ENCODE measurements around the gene RBM28. TPM values are rescaled to one million over a fixed set of nuclear protein-coding genes. Genes with fewer than 3 reads are reported as not detected.

The RBM28 gene
- total RNA-seq, 1 experiment from 2014 or later = 70.0 TPM

DNA sequence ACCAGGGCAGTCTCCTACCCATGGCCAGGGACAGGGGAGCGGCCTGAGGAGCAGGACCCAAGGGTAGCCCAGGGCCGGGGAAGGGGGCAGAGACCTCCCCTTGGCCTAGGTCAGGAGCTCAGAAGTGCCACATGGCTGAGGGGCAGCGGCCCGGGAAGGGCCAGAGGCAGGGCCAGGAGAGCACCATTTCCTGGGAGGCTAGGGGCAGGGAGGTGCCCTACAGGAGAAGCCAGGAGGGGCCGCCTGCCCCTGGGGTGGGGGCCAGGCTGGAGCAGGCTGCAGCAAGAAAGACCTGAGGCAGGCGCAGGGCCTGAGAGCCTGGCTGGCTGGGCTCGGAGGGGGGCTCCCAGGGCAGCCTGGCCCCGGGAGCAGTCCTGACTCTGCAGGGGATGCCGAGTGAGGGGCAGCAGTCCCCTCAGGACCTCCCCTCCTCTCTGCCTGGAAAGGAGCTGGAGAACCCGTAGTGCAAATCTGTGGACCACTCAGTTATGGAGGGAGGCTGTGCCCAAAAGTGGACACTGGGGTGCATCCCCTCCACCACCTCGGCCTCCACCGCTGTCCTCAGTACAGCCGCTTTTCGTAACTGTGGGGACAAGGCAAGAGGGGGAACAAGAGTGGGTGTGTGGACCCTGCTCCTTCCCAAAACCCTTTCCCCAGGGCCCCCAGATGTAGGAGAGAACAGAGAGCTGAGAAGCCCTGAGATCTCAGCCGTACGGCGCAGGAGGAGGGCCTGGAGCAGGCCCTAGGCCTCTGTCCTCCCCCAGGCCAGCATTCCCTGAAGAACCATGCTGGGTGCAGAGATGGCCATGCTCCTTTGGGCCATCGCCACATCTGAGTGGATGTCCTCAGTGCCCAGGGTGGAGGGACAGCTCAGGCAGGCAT, 49.0 kb upstream of the RBM28 start:
- H3K9me3 ChIP-seq (ENCODE audit: control insufficient read depth, low read depth, low read length) = no peaks in the 10 kb centered on the region
- H4K20me1 ChIP-seq (ENCODE audit: control insufficient read depth, insufficient read depth, insufficient read length) = peaks cover 2% of the 10 kb centered on the region
- Mint-ChIP-seq H3K36me3 (ENCODE audit: insufficient read depth in 1 of 3, low read depth in 3 of 3) (peaks cover 0 to 10% (median 3%) of the 10 kb centered on the region in 3 experiments; a peak in 4 of 7 replicates), H3K4me3 (no peak overlapping the region), H3K27ac (no peak overlapping the region; a peak in 2 of 7 replicates), H3K27me3 (ENCODE audit: low read depth) (peaks cover 13% of the 10 kb centered on the region), H3K9me3 (no peaks in the 10 kb centered on the region), H3K4me1 (peaks cover 15 to 18% of the 10 kb centered on the region in 2 experiments)
- no peak overlapping the region for H2BK5ac ChIP-seq (ENCODE audit: insufficient read length, low read length)
- no peak overlapping the region for H3K18ac ChIP-seq (ENCODE audit: insufficient read length, low read depth, low read length)
- no peaks in the 10 kb centered on the region for H3K79me1 ChIP-seq (ENCODE audit: insufficient read depth, low read depth, low read length, poor library complexity, severe bottlenecking)
- no peak overlapping the region for H3K27ac ChIP-seq (ENCODE audit: insufficient read length, low read depth, low read length)
- H3K56ac ChIP-seq (ENCODE audit: insufficient read length, low read depth, low read length) = no peak overlapping the region
- H2BK12ac ChIP-seq (ENCODE audit: insufficient read length, low read depth, low read length) = no peak overlapping the region
- H3K27me3 ChIP-seq (ENCODE audit: insufficient read depth, low read length) = no peaks in the 10 kb centered on the region; the same call in 1 of the 2 replicates
- TF ChIP-seq, protein P1, sequence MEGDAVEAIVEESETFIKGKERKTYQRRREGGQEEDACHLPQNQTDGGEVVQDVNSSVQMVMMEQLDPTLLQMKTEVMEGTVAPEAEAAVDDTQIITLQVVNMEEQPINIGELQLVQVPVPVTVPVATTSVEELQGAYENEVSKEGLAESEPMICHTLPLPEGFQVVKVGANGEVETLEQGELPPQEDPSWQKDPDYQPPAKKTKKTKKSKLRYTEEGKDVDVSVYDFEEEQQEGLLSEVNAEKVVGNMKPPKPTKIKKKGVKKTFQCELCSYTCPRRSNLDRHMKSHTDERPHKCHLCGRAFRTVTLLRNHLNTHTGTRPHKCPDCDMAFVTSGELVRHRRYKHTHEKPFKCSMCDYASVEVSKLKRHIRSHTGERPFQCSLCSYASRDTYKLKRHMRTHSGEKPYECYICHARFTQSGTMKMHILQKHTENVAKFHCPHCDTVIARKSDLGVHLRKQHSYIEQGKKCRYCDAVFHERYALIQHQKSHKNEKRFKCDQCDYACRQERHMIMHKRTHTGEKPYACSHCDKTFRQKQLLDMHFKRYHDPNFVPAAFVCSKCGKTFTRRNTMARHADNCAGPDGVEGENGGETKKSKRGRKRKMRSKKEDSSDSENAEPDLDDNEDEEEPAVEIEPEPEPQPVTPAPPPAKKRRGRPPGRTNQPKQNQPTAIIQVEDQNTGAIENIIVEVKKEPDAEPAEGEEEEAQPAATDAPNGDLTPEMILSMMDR (conservative IDR thresholded peaks at IDR 0.05) = no peak
- DNase-seq = no peak
- no peaks in the 10 kb centered on the region for H3K23me2 ChIP-seq (ENCODE audit: insufficient read length, low read depth, low read length, poor library complexity, severe bottlenecking)
- no peaks in the 10 kb centered on the region for H3K4me1 ChIP-seq (ENCODE audit: insufficient read depth, low read length)
- H2AFZ ChIP-seq (ENCODE audit: low read length) = no peak overlapping the region
- no peak overlapping the region for H3T11ph ChIP-seq (ENCODE audit: low read length)
- WGBS (ENCODE audit: extremely low coverage, insufficient read length, low lambda C conversion rate) = no CpG with 5 or more reads among the region's 18 CpGs
- H3K9ac ChIP-seq (ENCODE audit: extremely low read depth, insufficient read length, low read length) = no peak overlapping the region
- no peak overlapping the region for H3K4ac ChIP-seq (ENCODE audit: low read depth, low read length)
- H3K79me2 ChIP-seq (ENCODE audit: insufficient read depth, low read length) = no peaks in the 10 kb centered on the region
- H4K8ac ChIP-seq (replicated peaks; ENCODE audit: insufficient read length, low read depth, low read length) = no peak overlapping the region
- no peak overlapping the region for H2BK15ac ChIP-seq (ENCODE audit: low read depth, low read length)
- no peak overlapping the region for H2BK20ac ChIP-seq (ENCODE audit: low read depth, low read length, poor library complexity, severe bottlenecking)
- no peak overlapping the region for H2BK120ac ChIP-seq (ENCODE audit: low read depth, low read length, poor library complexity, severe bottlenecking)
- H2AK5ac ChIP-seq (ENCODE audit: insufficient read length, low read length) = no peak overlapping the region
- no peak overlapping the region for H3K4me2 ChIP-seq (ENCODE audit: insufficient read depth, insufficient read length, low read length)
- H3K23ac ChIP-seq (ENCODE audit: insufficient read length, low read depth, low read length) = no peak overlapping the region
- H3K14ac ChIP-seq (ENCODE audit: insufficient read depth, low read length) = no peak overlapping the region
- H4K5ac ChIP-seq (ENCODE audit: insufficient read length, low read depth, low read length) = no peak overlapping the region
- H4K91ac ChIP-seq (ENCODE audit: insufficient read length, low read depth, low read length) = no peak overlapping the region
